HepG2 (cell line): ENCODE data around the gene VWA5B1. TPM values are rescaled to one million over a fixed set of nuclear protein-coding genes. Genes with fewer than 3 reads are reported as not detected.

Experiments
- ATAC-seq: fragments of 200-7000 bp; cut with Tn5 transposase; 3 replicates; pipeline ENCODE4 v1.9.1; 2020; ENCODE audit warnings: mild to moderate bottlenecking, moderate library complexity
- BruUV-seq: library from RNA; stranded (reverse); fragments of 400-500 nt; replicated peaks from 2 replicates; lab custom pipeline; 2021; lab: Mats Ljungman, UMichigan
- CTCF ChIA-PET: fragments of 300-600 bp; formaldehyde crosslinking; extraction: SDS; loops from one replicate; lab custom pipeline; 2021; ENCODE audit warnings: low total read pairs, inconsistent platforms, low intra/inter-chr PET ratio; lab: Yijun Ruan, JAX
- POLR2A ChIA-PET: fragments of 350-600 bp; sonication (Branson Sonifier 250); formaldehyde crosslinking; loops from one replicate; lab custom pipeline; 2020; ENCODE audit warnings: antibody characterized with exemption, inconsistent platforms; lab: Yijun Ruan, JAX
- DNase-seq: peaks from one replicate; pipeline ENCODE4 v3.0.0-alpha.2; 2015; ENCODE audit warnings: low spot score
- FAIRE-seq: peaks from 3 replicates; lab custom pipeline; 2011; peaks lifted over from hg19 to GRCh38; lab: Jason Lieb, UNC
- H2AFZ ChIP-seq: one replicate; pipeline ENCODE4 v1.6.1; 2011; ENCODE audit warnings: low read length, inconsistent platforms
- H3K27ac ChIP-seq: fragments of 300-600 bp; 3 replicates; pipeline ENCODE4 v1.8.0; 2011; ENCODE audit warnings: mixed run types, mild to moderate bottlenecking, mixed read lengths, low read length, inconsistent platforms; ENCODE audit not compliant: insufficient read depth; ENCODE audit errors: extremely low read length
- H3K27me3 ChIP-seq, 2 experiments: fragments of 200-600 bp in 1 of 2; 2 replicates in 1 of 2; 3 replicates in 1 of 2; pipeline versions ENCODE4 v1.6.0 to v1.8.0; 2011; ENCODE audit warnings: low read length in 2 of 2, mild to moderate bottlenecking in 2 of 2, moderate library complexity in 2 of 2, inconsistent platforms in 1 of 2; ENCODE audit not compliant: insufficient read depth in 2 of 2, control insufficient read depth in 1 of 2
- H3K36me3 ChIP-seq, 2 experiments: fragments of 200-600 bp in 1 of 2; replicated peaks in 1 of 2; 2 replicates in 1 of 2; 3 replicates in 1 of 2; pipeline versions ENCODE4 v1.5.1 to v1.8.0; 2011; ENCODE audit warnings: low read length in 2 of 2, inconsistent platforms in 1 of 2; ENCODE audit not compliant: insufficient read depth in 2 of 2, control insufficient read depth in 1 of 2
- H3K4me1 ChIP-seq: 2 replicates; pipeline ENCODE4 v1.5.1; 2012; ENCODE audit warnings: low read length, inconsistent platforms; ENCODE audit not compliant: insufficient read depth
- H3K4me2 ChIP-seq: 2 replicates; pipeline ENCODE4 v1.6.0; 2011; ENCODE audit warnings: low read depth, low read length, inconsistent platforms
- H3K4me3 ChIP-seq, 3 experiments: fragments of 200-600 bp in 1 of 3; sonication (generic), shearing (Covaris generic) in 1 of 3; replicated peaks in 1 of 3; 2 replicates each; pipeline ENCODE4 v1.5.1; 2011 to 2016; ENCODE audit warnings: low read length in 3 of 3, inconsistent platforms in 2 of 3, low read depth in 2 of 3, mild to moderate bottlenecking in 2 of 3, control low read depth in 1 of 3, mixed read lengths in 1 of 3; ENCODE audit not compliant: insufficient read depth in 1 of 3
- H3K79me2 ChIP-seq: one replicate; pipeline ENCODE4 v1.6.1; 2011; ENCODE audit warnings: low read length, inconsistent platforms; ENCODE audit not compliant: insufficient read depth
- H3K9ac ChIP-seq: 2 replicates; pipeline ENCODE4 v1.6.0; 2011; ENCODE audit warnings: mild to moderate bottlenecking, low read depth, low read length, inconsistent platforms; ENCODE audit not compliant: insufficient read depth
- H3K9me3 ChIP-seq: 2 replicates; pipeline ENCODE4 v1.5.1; 2012; ENCODE audit warnings: mild to moderate bottlenecking, low read length
- H4K20me1 ChIP-seq: 2 replicates; pipeline ENCODE4 v1.6.0; 2011; ENCODE audit warnings: inconsistent platforms, mild to moderate bottlenecking, low read length, moderate library complexity; ENCODE audit not compliant: insufficient read depth
- HMG20A ChIP-seq: IDR thresholded peaks from 2 replicates; pipeline ENCODE4 v1.6.1; 2016; ENCODE audit warnings: borderline replicate concordance
- KLF13 ChIP-seq: sonication (generic); formaldehyde crosslinking; IDR thresholded peaks from 2 replicates; pipeline ENCODE4 v1.4.0; 2020; ENCODE audit warnings: mild to moderate bottlenecking, missing genetic modification reagents
- LRRFIP1 ChIP-seq: sonication (generic); formaldehyde crosslinking; conservative IDR thresholded peaks from 2 replicates; pipeline ENCODE4 v1.4.0; 2020; ENCODE audit warnings: missing genetic modification reagents
- MTERF4 ChIP-seq: sonication (generic); formaldehyde crosslinking; IDR thresholded peaks from 2 replicates; pipeline ENCODE4 v1.8.0; 2023; ENCODE audit warnings: mild to moderate bottlenecking, missing genetic modification reagents
- PAWR ChIP-seq: sonication (generic); formaldehyde crosslinking; IDR thresholded peaks from 2 replicates; pipeline ENCODE4 v1.4.0; 2020; ENCODE audit warnings: missing genetic modification reagents, mild to moderate bottlenecking, borderline replicate concordance
- RARG ChIP-seq: sonication (generic); formaldehyde crosslinking; IDR thresholded peaks from 2 replicates; pipeline ENCODE4 v1.4.0; 2020; ENCODE audit warnings: low read depth, mild to moderate bottlenecking, missing genetic modification reagents
- RXRA ChIP-seq: sonication (generic); formaldehyde crosslinking; IDR thresholded peaks from 2 replicates; pipeline ENCODE4 v1.5.1; 2020; ENCODE audit warnings: missing genetic modification reagents
- ZNF124 ChIP-seq: sonication (generic); formaldehyde crosslinking; IDR thresholded peaks from 2 replicates; pipeline ENCODE4 v1.4.0; 2020; ENCODE audit warnings: missing genetic modification reagents
- ZNF496 ChIP-seq: sonication (generic); formaldehyde crosslinking; IDR thresholded peaks from 2 replicates; pipeline ENCODE4 v1.8.1; 2023; ENCODE audit warnings: mild to moderate bottlenecking, moderate library complexity, missing genetic modification reagents; ENCODE audit not compliant: insufficient replicate concordance
- WGBS: methylation state at CpG from one replicate; pipeline ENCODE4 v1.1.6; 2017; ENCODE audit warnings: low lambda C conversion rate; 5-methylcytosine and 5-hydroxymethylcytosine counted together
- in situ Hi-C: cut with HindIII; loops from 2 replicates; pipeline ENCODE4 v1.10.0; 2017; ENCODE audit warnings: low pct_unique_long_range_greater_than_20kb; ENCODE audit not compliant: extremely low pct_ligation_motif_present
- intact Hi-C: fragments of 100-400 bp; cut with micrococcal nuclease; formaldehyde crosslinking; loops from one replicate; pipeline ENCODE4 v1.10.0; 2022; ENCODE audit not compliant: unreplicated experiment
- polyA plus RNA-seq, 8 experiments: library from polyadenylated mRNA; depleted of rRNA in 3 of 8; stranded (reverse) in 7 of 8; unstranded in 1 of 8; fragments of >200 nt; fragmentation: Illumina TruSeq in 4 of 8; extraction: Trizol in 4 of 8; gene quantifications; 2 replicates each; pipeline versions ENCODE4 v1.2.1 to v1.2.3, GENCODE V29; 2011 to 2016; ENCODE audit warnings: low read depth in 4 of 8, missing spikeins in 1 of 8, mixed read lengths in 1 of 8; ENCODE audit not compliant: insufficient read depth in 1 of 8
- total RNA-seq, 5 experiments: library from RNA; depleted of rRNA; stranded (reverse); fragments of >200 nt; fragmentation: Illumina TruSeq; extraction: Trizol; gene quantifications; 2 replicates each; pipeline ENCODE4 v1.2.3, GENCODE V29; 2016; ENCODE audit warnings: low read depth in 1 of 5
- TF ChIP-seq, protein P1 (sequence below): sonication (generic); formaldehyde crosslinking; IDR thresholded peaks from 2 replicates; pipeline ENCODE4 v1.8.0; 2022; ENCODE audit warnings: mild to moderate bottlenecking, missing genetic modification reagents, moderate library complexity

Gene VWA5B1
- total and polyA plus RNA-seq, 2 of the 13 experiments (the other 11 are each of a cell fraction or from before 2014, with no cell fraction given), result not detected

DNA sequence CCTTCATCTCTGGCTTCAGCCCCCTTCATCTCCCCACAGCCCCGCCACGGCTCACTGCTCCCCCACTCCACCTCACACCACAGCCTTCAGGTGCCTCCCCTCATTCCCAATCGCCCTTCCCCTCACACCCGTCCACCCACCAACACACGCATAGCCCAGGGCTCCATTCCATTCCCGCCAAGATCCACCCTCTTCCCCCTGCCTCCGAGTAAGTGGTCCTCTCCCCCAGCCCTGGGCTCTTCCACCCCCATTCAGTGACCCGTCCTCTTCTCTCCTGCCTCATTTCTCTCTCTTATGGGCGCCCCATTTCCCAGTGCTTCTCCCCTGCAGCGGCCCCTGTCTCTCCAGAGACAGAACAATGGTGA, 53.2 kb downstream of the VWA5B1 start:
- TF ChIP-seq ZNF496 (CRISPR knock-in tag) (no peak), KLF13 (CRISPR knock-in tag) (no peak), LRRFIP1 (CRISPR knock-in tag) (no peak), PAWR (no peak), MTERF4 (CRISPR knock-in tag) (no peak), RARG (CRISPR knock-in tag) (no peak), RXRA (no peak), ZNF124 (CRISPR knock-in tag) (no peak), HMG20A (CRISPR knock-in tag) (no peak)
- TF ChIP-seq, protein P1, sequence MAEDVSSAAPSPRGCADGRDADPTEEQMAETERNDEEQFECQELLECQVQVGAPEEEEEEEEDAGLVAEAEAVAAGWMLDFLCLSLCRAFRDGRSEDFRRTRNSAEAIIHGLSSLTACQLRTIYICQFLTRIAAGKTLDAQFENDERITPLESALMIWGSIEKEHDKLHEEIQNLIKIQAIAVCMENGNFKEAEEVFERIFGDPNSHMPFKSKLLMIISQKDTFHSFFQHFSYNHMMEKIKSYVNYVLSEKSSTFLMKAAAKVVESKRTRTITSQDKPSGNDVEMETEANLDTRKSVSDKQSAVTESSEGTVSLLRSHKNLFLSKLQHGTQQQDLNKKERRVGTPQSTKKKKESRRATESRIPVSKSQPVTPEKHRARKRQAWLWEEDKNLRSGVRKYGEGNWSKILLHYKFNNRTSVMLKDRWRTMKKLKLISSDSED (CRISPR knock-in tag), result no peak
- no peaks in the 10 kb centered on the region for H3K4me1 ChIP-seq
- FAIRE-seq (no peak), ATAC-seq (no peak), DNase-seq (no peak)
- no peaks in the 10 kb centered on the region for H3K79me2 ChIP-seq
- no TSS peak for BruUV-seq
- no peaks in the 10 kb centered on the region for H3K36me3 ChIP-seq
- no peak overlapping the region for H3K9ac ChIP-seq
- in situ Hi-C loops (no loop called here), intact Hi-C loops (no loop called here)
- 44% methylated on average over 10 of the region's 10 CpGs for WGBS
- H3K9me3 ChIP-seq, result no peaks in the 10 kb centered on the region
- no peak overlapping the region for H3K4me3 ChIP-seq
- H3K4me2 ChIP-seq, result no peak overlapping the region
- H4K20me1 ChIP-seq, result no peaks in the 10 kb centered on the region
- CTCF ChIA-PET, result no interaction called here
- peaks cover 1 to 4% of the 10 kb centered on the region in 2 experiments; a peak in 1 of 5 replicates for H3K27me3 ChIP-seq
- no peak overlapping the region for H3K27ac ChIP-seq
- no peak overlapping the region for H2AFZ ChIP-seq
- POLR2A ChIA-PET, result no interaction called here
